ENCODE results near the gene SP140.

SP140 gene

DNA sequence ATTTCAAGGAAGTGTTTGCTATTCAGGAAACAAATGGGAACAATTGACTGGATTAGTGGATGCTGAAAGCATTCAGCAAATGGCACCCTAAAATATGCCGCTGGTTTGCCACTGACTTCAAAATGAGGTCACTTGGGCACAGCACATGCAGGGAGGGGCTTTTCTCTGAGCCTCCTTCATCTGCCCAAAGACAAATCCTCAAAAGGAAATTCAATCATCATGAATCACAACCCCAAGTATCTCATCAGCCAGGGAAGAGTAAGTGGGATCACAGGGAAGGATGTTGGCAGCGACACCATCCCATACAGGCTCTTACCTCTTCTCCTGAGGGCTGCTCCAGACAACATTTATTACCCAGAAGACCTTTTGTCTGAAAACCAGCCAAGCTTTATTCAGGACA is 87.1 kb downstream of the SP140 start:
- H3K4me3 ChIP-seq (ENCODE audit: low read depth, low read length), result no peak overlapping the region
- TF ChIP-seq, protein P1, sequence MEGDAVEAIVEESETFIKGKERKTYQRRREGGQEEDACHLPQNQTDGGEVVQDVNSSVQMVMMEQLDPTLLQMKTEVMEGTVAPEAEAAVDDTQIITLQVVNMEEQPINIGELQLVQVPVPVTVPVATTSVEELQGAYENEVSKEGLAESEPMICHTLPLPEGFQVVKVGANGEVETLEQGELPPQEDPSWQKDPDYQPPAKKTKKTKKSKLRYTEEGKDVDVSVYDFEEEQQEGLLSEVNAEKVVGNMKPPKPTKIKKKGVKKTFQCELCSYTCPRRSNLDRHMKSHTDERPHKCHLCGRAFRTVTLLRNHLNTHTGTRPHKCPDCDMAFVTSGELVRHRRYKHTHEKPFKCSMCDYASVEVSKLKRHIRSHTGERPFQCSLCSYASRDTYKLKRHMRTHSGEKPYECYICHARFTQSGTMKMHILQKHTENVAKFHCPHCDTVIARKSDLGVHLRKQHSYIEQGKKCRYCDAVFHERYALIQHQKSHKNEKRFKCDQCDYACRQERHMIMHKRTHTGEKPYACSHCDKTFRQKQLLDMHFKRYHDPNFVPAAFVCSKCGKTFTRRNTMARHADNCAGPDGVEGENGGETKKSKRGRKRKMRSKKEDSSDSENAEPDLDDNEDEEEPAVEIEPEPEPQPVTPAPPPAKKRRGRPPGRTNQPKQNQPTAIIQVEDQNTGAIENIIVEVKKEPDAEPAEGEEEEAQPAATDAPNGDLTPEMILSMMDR (IDR thresholded peaks at IDR 0.05; ENCODE audit: borderline replicate concordance, insufficient read depth, low read depth, low read length), result no peak

DNA sequence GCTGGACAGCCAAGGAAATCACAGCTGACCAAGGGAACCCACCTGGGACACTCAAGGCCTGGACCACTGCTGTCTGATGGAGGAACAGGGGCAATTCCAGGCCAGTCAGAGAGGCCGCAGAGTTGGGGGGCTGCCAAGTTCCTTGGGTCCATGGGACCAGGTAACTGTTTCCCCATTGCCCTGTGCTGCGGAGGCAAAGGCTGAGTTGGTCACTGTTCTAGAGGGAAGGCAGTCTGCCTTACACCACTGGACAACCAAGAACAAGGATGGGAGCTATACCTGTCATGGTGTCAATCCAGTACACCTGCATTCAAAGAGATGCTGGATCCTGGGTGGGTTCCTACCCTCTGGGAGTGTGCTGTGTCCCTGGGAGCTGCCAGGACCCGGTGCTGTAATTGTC is 91.8 kb downstream of the SP140 start:
- TF ChIP-seq, protein P1 (IDR thresholded peaks at IDR 0.05; ENCODE audit: borderline replicate concordance, insufficient read depth, low read depth, low read length), result no peak
- no peak overlapping the region for H3K4me3 ChIP-seq (ENCODE audit: low read depth, low read length)

DNA sequence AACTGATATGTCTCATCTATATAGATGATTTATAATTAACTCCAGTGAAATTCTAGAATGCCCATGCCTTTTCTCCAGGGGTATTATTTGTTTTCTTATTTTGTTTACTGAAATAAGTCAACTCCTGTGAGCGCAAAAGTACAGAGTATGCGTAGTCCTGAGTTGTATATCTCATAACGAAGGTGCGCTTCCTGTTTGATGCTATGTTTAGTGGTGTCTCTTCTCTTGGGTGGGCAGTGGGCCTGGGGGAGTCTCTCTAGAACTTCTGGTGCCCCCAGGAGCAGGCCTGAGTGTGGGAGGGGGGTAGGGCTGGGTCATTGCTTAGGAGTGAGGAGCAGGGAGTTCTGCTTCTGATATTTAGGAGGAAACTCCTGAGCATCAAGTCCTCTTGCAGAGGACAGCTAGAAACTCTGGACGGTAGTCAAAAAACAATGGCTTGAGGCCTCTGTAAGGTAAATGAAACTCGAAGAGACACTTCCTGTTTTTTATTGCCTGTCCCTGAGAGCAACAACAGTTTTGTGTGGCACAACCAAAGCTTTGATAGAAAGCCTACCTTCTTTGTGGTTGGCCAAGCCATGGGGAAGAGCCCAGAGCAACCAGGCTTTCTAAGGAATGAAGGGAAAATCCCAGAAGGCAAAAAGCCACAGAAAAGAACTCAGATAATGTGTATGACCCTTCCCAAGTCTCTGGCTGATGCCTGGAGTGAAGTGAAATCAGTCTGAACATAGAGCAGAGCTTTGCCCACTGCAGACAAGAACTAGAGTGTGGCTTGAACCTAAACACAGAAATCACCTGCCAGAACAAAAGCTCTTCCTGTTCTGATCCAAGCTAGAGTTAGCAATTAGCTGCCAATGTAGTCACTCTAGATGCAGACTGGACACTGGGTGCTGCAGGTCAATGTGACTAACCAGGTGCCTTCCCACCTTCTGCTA is 92.9 kb downstream of the SP140 start:
- H3K4me3 ChIP-seq (ENCODE audit: low read depth, low read length), result no peak overlapping the region
- TF ChIP-seq, protein P1 (IDR thresholded peaks at IDR 0.05; ENCODE audit: borderline replicate concordance, insufficient read depth, low read depth, low read length), result no peak

DNA sequence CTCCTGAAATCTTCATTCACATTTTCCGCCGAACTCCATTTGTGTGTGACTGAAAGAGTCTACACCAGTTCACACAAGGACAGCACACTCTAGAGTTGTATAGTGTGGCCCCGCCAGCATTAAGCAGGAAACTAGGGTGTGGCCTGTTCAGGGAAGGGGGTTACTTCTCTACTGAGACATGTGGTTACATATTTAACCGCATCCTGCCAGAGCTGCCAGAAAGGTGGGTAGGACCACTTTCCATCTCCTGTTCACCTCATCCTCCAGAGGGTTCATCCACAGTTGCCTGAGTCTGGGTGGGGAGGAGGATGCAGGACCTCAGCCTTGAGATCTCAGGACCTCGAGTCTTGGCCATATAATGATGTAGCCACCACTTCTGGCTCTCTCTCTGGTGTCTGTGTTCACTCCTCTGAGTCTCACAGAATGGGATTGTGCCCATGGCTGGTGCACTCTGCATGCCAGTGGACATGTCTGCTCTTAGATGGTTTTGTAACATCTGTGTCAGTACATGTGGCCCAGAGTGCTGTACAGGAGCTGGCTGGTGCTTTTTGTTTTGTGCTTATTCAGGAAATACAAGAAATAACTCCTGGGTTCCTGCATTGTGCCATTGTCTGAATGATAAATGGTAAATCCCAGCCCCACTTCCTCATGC is 93.8 kb downstream of the SP140 start:
- TF ChIP-seq, protein P1 (IDR thresholded peaks at IDR 0.05; ENCODE audit: borderline replicate concordance, insufficient read depth, low read depth, low read length), result no peak
- no peak overlapping the region for H3K4me3 ChIP-seq (ENCODE audit: low read depth, low read length)

DNA sequence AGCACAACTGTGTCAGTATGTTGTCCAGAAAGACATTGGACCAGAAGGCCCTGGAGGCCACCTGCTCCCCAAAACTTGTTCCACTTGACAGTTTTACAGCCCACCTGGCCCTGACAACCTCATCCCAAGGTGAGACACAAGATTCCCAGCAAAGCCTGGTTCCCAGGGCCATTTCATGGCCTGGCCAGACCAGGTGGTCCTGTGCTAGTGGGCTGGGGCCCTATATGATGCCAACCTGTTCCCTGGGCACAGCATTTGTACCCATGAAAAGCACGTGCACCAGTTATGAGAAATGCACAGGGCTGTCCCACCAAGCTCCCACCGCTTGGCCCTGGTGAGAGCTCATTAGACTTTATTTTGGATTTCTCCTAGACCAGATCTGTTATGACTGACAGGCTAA is 95.5 kb downstream of the SP140 start:
- no peak overlapping the region for H3K4me3 ChIP-seq (ENCODE audit: low read depth, low read length)
- TF ChIP-seq, protein P1 (IDR thresholded peaks at IDR 0.05; ENCODE audit: borderline replicate concordance, insufficient read depth, low read depth, low read length), result no peak

DNA sequence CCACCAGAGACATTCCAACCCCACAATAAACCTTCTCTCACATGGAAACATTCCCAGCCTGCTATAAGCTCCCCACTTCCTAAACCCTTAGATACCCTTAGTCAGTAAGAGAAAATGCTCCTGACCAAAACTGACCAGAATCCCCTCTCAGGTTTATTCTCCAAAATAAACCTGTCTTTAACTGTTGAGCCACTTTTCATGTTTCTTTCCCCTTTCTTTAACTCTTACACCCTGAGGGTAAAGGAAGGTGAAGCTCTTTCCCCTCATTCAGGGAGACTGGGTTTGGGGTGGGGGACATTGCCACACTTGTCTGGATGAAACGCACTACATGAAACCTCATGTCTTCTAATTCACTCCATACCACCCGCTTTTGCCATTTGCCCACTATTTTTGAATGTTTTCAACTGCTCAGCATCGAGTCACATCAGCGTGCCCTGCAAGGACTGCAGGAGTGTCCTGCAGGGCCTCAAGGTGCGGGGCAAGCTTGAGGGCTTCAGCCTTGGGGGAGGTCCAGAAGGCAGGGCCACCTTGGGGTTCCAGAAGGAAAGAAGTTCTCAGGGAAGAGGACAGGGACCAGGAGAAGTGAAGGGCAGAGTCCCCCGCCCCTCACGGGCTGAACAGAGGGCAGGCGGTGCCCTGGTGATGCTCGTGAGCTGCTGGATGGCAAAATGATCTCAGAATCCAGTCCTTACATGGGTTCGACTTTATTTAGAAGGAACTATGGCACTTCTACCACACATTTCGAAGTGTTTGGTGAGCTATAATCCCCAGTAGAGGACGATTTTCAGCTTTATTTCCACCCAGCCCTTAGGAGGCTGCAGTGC is 97.2 kb downstream of the SP140 start:
- no peak overlapping the region for H3K4me3 ChIP-seq (ENCODE audit: low read depth, low read length)
- TF ChIP-seq, protein P1 (IDR thresholded peaks at IDR 0.05; ENCODE audit: borderline replicate concordance, insufficient read depth, low read depth, low read length), result no peak
